ENCODE measurements around the gene CFAP299. TPM values are rescaled to one million over a fixed set of nuclear protein-coding genes. Genes with fewer than 3 reads are reported as not detected.

CFAP299 gene
- total RNA-seq, 1 experiment from 2014 or later = not detected

DNA sequence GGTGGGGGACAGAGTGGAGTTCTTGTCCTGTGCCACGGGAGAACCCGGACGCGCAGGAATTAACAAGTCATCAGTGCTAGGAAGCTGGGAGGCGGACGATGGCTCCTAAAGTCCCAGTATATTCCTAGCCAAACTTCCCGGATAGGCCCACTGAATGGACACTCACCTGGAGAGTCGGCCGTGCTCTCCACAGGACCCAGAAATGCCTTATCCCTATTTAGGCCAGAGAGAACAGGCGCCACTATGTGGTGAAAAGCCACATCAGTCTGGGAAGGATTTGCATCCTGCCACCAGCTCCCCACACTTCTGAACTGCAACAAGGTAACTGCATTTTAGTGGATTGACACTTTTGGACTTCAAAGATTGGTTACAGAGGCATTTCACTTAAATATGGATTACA, 1.1 kb downstream of the CFAP299 start:
- Histone ChIP-seq H3K27me3 (ENCODE audit: insufficient read depth, low read length) (peaks cover 33% of the 10 kb centered on the region), H3K36me3 (ENCODE audit: control insufficient read depth in 1 of 2, insufficient read depth in 2 of 2, low read length in 2 of 2) (no peaks in the 10 kb centered on the region), H3K4me3 (replicated peaks in 1 of 2; ENCODE audit: low read depth in 1 of 2, low read length in 2 of 2) (peak overlapping the region in 1 of 2 experiments; percentile 56; a peak in 2 of 4 replicates), H2AFZ (ENCODE audit: low read depth, low read length, poor library complexity, severe bottlenecking) (peak overlapping the region; percentile 55), H4K20me1 (ENCODE audit: insufficient read depth) (no peaks in the 10 kb centered on the region), H3K4me1 (ENCODE audit: control insufficient read depth in 1 of 2, insufficient read depth in 2 of 2, low read length in 2 of 2) (peaks cover 0 to 14% of the 10 kb centered on the region in 2 experiments; a peak in 1 of 4 replicates), H3K9me3 (ENCODE audit: control insufficient read depth in 1 of 2, insufficient read depth in 1 of 2, low read depth in 1 of 2, low read length in 2 of 2) (no peaks in the 10 kb centered on the region), H3K9ac (ENCODE audit: low read length) (no peak overlapping the region), H3K27ac (ENCODE audit: low read depth, low read length) (no peak overlapping the region), H3K79me2 (ENCODE audit: insufficient read depth, low read length) (no peaks in the 10 kb centered on the region), H3K9me2 (ENCODE audit: insufficient read depth) (no peaks in the 10 kb centered on the region), H3K4me2 (ENCODE audit: low read length) (peak overlapping the region; percentile 91)
- BruUV-seq (replicated peaks) = no TSS peak
- no peak for TF ChIP-seq SIN3A (IDR thresholded peaks at IDR 0.05; ENCODE audit: low read depth)
- TF ChIP-seq, protein P1, sequence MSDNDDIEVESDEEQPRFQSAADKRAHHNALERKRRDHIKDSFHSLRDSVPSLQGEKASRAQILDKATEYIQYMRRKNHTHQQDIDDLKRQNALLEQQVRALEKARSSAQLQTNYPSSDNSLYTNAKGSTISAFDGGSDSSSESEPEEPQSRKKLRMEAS (IDR thresholded peaks at IDR 0.05) = no peak
- TF ChIP-seq POLR2AphosphoS5 (IDR thresholded peaks at IDR 0.05; ENCODE audit: low read depth, low read length) = no peak
- TF ChIP-seq, protein P2, sequence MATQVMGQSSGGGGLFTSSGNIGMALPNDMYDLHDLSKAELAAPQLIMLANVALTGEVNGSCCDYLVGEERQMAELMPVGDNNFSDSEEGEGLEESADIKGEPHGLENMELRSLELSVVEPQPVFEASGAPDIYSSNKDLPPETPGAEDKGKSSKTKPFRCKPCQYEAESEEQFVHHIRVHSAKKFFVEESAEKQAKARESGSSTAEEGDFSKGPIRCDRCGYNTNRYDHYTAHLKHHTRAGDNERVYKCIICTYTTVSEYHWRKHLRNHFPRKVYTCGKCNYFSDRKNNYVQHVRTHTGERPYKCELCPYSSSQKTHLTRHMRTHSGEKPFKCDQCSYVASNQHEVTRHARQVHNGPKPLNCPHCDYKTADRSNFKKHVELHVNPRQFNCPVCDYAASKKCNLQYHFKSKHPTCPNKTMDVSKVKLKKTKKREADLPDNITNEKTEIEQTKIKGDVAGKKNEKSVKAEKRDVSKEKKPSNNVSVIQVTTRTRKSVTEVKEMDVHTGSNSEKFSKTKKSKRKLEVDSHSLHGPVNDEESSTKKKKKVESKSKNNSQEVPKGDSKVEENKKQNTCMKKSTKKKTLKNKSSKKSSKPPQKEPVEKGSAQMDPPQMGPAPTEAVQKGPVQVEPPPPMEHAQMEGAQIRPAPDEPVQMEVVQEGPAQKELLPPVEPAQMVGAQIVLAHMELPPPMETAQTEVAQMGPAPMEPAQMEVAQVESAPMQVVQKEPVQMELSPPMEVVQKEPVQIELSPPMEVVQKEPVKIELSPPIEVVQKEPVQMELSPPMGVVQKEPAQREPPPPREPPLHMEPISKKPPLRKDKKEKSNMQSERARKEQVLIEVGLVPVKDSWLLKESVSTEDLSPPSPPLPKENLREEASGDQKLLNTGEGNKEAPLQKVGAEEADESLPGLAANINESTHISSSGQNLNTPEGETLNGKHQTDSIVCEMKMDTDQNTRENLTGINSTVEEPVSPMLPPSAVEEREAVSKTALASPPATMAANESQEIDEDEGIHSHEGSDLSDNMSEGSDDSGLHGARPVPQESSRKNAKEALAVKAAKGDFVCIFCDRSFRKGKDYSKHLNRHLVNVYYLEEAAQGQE (IDR thresholded peaks at IDR 0.05; ENCODE audit: low read depth) = no peak
- TF ChIP-seq ZFX (IDR thresholded peaks at IDR 0.05) = no peak
- TF ChIP-seq, protein P3, sequence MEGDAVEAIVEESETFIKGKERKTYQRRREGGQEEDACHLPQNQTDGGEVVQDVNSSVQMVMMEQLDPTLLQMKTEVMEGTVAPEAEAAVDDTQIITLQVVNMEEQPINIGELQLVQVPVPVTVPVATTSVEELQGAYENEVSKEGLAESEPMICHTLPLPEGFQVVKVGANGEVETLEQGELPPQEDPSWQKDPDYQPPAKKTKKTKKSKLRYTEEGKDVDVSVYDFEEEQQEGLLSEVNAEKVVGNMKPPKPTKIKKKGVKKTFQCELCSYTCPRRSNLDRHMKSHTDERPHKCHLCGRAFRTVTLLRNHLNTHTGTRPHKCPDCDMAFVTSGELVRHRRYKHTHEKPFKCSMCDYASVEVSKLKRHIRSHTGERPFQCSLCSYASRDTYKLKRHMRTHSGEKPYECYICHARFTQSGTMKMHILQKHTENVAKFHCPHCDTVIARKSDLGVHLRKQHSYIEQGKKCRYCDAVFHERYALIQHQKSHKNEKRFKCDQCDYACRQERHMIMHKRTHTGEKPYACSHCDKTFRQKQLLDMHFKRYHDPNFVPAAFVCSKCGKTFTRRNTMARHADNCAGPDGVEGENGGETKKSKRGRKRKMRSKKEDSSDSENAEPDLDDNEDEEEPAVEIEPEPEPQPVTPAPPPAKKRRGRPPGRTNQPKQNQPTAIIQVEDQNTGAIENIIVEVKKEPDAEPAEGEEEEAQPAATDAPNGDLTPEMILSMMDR (IDR thresholded peaks at IDR 0.05 in 2 of 3, conservative IDR thresholded peaks at IDR 0.05 in 1 of 3; ENCODE audit: borderline replicate concordance in 1 of 3, insufficient read depth in 1 of 3, low read depth in 2 of 3, low read length in 2 of 3) = peak; percentile 34 to 44 (median 36); a peak in 5 of 6 replicates
- peak; percentile 41 for TF ChIP-seq RAD21 (IDR thresholded peaks at IDR 0.05; ENCODE audit: low read depth)
- intact Hi-C loops (cut with micrococcal nuclease) = loop anchor here (1.0 kb wide), 1 partner anchor 1384 kb away; no protein-coding TSS in a partner anchor
- ATAC-seq = peak; percentile 54
- DNase-seq (ENCODE audit: low read depth, low spot score) = peak; percentile 18
- POLR2A ChIA-PET = no interaction called here
- RAD21 ChIA-PET (ENCODE audit: low non-redundant PET in 1 of 2, low total read pairs in 2 of 2, uncharacterized antibody in 2 of 2, unreplicated experiment in 2 of 2) = interaction anchor here in 1 of 2 experiments (0.9 kb wide), 1 partner anchor 115 kb away, joined by 4 read pairs; no protein-coding TSS in a partner anchor
- CTCF ChIA-PET = interaction anchor here (1.0 to 2.4 kb wide), 5 partner anchors 14 to 1384 kb away, joined by 3 to 25 read pairs (median 7); no protein-coding TSS in a partner anchor

All from HCT116 (cell line).